HUDEP-2 (cell line): ENCODE results near the gene SVOPL.
"Not testable (repeated sequence)": the region's sequence is repeated elsewhere in the genome, so short reads cannot be mapped to it uniquely, and the experiment has no call there.

Experiments
- DNase-seq, 76 experiments: peaks; one replicate each; lab custom pipeline; 2025; ENCODE audit not compliant: unreplicated experiment in 76 of 76; lab: John Stamatoyannopoulos, UW

The SVOPL gene, protein sequence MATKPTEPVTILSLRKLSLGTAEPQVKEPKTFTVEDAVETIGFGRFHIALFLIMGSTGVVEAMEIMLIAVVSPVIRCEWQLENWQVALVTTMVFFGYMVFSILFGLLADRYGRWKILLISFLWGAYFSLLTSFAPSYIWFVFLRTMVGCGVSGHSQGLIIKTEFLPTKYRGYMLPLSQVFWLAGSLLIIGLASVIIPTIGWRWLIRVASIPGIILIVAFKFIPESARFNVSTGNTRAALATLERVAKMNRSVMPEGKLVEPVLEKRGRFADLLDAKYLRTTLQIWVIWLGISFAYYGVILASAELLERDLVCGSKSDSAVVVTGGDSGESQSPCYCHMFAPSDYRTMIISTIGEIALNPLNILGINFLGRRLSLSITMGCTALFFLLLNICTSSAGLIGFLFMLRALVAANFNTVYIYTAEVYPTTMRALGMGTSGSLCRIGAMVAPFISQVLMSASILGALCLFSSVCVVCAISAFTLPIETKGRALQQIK

GRCh38 chr7:138700857-138701536, at the start of gene SVOPL:
Gene SVOPL, minus strand, starts transcription at chr7:138701362. Its CDS starts 22,317 bp downstream, at chr7:138679045.
- DNase-seq = no peak

DNA sequence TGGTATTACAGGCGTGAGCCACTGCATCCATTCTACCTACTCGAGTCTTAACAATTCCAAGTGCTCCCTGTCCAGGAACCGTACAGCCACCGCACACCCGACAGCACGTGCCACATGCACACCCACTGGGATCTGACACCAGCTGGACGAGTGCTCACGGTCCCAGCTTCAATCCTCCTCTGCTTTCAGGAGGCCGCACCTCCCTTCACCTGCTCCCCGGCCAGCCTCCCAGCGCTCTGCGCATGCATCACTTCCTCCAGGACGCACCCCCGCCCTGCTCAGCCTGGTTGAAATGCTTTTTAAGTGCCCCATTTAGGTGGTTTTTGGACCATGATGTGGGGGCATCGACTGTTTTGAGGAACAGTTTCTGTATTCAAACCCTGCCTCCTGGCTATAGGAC, 49.3 kb upstream of the SVOPL start:
- no peak for DNase-seq

- DNase-seq = no peak
Observed at GRCh38 chr7:138749960-138750359, 48.8 kb upstream of the SVOPL start.

DNA sequence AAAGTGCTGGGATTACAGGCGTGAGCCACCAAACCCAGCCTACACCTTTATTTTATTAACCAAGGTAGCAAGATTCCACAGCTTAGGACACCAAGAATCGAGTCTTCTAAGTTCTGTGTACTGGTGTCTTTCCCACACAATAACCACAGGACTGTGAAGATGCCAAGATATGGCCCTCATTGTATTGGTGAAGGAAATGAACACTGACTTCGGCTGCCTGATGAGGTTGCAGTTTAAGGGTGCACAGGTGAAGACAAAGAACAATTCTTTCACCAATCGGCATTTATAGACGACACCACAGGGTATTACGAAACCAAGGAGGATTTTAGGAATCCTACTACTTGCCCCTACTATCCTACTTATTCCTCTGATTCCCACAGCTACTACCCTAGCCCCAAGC, 47.5 kb upstream of the SVOPL start:
- DNase-seq = no peak

- no peak for DNase-seq
Observed at GRCh38 chr7:138746073-138746472, 44.9 kb upstream of the SVOPL start.

DNA sequence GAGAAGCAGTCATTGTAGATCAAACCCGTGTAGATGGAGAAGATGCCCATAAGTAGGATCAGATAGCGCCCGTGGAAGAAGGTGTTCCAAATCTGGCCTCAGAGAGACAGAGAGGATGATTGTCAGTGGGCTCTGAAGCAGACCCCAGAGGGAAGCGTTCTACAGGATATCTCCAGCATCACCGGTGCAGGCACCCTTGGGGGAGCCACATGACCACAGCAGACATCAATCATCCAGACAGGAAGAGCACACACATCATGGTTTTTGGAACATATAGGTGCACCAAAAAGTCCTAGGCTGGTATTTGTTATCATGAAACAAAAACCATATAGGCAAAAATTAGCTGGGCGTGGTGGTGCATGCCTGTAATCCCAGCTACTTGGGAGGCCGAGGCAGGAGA, 44.0 kb upstream of the SVOPL start:
- no peak for DNase-seq

- no peak for DNase-seq
Observed at GRCh38 chr7:138741453-138741735, 40.2 kb upstream of the SVOPL start.

DNA sequence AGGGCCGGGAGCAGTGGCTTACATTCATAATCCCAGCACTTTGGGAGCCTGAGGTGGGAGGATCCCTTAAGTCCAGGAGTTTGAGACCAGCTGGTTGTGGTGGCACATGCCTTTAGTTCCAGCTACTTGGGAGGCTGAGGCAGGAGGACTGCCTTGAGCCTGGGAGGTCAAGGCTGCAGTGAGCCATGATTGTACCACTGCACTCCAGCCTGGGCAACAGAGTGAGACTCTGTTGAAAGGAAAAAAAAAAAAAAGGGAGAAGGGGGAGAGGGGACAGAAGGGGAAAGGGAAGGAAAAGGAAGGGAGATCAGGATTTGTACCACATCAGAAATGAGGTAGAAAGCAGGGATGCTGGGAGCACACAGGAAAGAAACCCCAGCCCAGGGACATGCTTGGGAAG, 38.7 kb upstream of the SVOPL start:
- DNase-seq = no peak

DNA sequence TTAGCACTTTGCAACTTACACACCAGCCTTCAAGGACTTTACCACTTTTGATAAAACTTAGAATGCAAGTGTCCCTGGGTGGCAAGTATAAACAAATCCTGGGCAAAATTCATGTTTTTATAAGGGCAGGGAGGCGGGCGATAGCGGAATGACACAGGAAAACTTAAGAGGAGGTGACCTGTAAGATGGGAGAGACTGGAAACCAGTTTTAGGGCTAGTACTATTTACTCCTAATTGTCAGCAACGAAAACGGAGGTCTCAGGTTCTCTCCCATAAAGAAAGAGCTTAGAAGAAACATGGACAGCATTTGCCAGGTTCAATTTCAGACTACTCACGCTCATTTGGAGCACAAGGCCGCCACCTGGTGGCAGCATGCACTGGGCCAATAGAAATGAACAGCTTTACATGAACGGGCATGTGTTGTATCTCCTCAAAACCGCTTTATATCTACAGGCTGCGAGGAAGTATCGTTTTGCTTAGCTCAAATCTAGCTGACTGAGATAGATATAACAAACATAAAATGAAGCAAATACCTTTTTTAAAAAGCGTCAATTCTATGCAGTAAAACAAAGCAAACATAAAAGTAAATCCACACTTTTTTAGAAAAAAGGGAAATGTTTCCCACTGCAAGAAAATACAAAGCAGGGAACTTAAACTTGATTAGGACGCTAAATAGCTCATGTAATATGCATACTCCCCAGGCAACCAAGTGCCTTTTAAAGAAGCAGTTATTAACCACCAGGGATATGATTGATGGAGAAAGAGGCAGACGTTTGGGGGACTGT, 37.6 kb upstream of the SVOPL start:
- DNase-seq = peak in 68 of 76 experiments; percentile 2 to 81 (median 48)

- no peak for DNase-seq
Observed at GRCh38 chr7:138738114-138738513, 37.0 kb upstream of the SVOPL start.

DNA sequence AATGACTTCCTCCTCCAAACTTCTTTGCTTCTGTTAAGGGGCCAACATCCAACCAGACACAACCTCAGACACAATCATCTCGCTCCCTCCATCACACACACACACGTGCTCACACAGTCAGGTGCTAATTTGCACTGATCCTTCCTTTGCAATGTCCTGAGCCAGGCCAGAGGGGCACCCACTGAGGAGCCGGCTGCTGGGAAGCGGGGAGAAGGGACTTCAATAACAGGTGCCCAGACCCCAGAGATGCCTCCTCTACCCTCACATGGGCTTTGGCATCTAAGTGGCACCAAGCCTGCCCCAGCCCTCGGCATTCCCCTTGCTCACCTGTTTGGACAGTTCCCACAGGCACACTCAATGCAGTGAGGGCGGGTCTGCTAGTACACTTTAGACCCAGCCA, 34.2 kb upstream of the SVOPL start:
- DNase-seq = no peak

GRCh38 chr7:138731733-138732132, 30.6 kb upstream of the SVOPL start:
- DNase-seq = not testable (repeated sequence)

- DNase-seq = no peak
Observed at GRCh38 chr7:138729444-138729843, 28.3 kb upstream of the SVOPL start.

DNA sequence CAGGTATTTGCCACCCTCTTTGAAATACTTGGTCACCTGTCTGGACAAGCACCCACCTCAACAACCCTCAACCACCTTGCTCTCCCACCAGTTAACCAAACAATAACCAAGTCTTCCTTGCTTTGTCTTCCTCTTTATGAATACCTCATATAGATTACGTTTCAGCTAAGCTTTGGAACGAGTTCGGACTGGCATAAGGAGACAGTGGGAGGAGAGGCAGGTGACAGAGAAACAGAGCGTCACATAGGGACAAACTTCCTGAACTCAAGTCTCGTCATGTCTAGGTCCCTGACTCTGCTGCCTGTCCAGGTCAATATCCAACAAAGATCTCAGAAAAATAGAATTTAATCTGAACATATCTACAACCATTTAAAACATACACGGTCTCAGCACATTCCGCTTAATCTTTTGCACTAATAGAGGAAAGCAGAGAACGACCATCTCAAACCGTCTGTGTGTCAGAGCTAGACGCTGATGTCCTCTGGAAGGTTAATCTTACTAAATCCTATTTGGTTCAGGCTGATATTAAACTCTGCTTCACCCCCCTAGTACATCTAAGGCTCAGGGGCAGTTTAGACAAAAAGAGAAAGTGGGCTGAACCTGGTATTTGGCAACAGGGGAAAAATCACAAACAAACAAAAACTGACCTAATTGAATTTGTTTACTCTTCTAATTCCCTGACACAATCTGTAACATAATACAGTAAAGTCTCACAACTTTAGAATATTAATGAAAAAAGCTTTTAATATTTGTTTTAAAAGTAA, 26.4 kb upstream of the SVOPL start:
- no peak for DNase-seq

- DNase-seq = no peak
Observed at GRCh38 chr7:138726288-138726687, 25.1 kb upstream of the SVOPL start.

- DNase-seq = peak in 12 of 76 experiments; percentile 36 to 93 (median 80)
Observed at GRCh38 chr7:138720286-138720685, 19.1 kb upstream of the SVOPL start.

DNA sequence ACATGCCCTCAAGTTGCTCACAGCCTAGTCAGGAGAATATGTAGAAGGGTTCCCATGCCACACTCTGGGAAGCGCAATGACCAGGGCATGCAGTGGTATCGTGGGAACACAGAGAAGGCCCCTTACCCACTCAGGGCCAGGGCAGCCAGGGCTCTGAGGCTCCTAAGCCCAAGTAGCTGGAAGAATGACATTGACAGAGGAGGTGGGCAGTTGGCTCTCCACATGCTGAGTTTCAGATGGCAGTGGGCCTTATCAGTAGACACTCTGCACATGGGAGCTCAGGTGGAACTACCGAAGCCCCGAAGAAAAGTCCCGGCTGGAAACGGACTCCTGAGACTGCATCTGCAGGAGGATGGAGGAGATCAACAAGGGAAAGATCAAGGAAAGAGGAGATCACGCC, 15.7 kb upstream of the SVOPL start:
- DNase-seq = no peak

- DNase-seq = no peak
Observed at GRCh38 chr7:138713191-138713590, 12.0 kb upstream of the SVOPL start.

DNA sequence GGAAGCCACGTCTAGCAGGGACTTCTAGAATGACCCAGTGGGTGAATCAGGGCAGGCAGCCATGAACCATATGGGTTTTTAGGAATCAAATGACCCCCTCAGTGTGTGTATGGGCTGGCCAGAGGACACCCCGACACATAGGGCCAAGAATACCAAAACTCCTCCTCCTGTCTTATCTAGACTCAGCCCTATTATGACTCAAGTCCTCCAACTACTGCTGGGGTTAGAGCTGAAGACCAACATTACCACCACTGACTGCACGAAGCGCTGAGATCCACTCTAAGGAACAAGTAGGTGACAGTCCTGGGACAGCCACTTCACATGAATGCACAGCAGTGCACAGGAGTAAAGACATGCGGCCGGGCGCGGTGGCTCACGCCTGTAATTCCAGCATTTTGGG, 11.5 kb upstream of the SVOPL start:
- peak in 5 of 76 experiments; percentile 14 to 41 (median 23) for DNase-seq

- DNase-seq = no peak
Observed at GRCh38 chr7:138710536-138711385, 9.6 kb upstream of the SVOPL start.
